Effector CD4-positive, alpha-beta T cell (primary cell): ENCODE measurements around the gene NDST1.

ENCODE experiments used
- DNase-seq: peaks from one replicate; pipeline ENCODE4 v3.0.0-alpha.2; 2020

Gene NDST1

DNA sequence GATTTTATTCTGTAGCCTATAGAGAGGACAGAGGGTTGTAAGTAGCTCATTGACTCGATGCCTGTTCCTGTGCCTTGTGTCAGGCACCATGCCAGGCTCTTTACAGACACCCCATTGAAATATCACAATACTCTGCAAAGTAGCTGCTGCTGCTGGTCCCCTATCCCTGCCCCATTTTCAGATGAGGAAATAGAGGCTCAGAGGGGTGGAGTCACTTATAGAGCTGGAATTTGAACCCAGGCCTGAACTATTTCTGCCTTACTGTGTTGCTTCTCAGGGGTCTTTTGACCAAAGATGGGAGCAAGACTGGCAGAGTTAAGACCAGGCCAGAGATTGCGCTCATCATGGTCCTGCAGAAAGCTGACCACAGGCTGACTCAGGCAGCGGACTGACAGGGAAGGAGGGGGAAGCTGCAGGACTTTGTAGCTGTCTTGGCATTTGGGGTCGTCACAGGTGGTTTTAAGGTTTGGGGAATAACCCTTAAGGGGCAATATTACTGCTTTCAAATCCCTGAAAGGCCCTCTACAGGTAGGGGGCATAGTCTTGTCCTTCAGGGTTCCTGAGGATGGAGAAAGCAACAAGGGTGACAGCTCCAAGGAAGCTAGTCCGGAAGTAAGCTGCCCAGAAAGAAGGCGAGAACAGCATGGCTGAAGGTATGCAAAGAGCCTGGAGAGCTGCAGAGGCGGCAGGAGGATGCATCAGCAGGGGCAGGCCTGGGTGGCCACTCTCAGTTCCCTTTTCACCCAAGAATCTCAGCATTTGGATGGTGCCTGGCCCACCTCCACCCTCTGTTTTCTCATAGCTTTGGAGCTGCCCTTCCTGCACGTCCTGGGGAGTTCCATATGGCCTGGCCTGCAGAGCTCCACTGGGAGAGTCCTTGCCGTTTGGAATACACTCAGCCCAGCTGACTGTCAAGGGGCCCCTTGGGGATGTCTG, 18.3 kb upstream of the NDST1 start:
- no peak for DNase-seq

DNA sequence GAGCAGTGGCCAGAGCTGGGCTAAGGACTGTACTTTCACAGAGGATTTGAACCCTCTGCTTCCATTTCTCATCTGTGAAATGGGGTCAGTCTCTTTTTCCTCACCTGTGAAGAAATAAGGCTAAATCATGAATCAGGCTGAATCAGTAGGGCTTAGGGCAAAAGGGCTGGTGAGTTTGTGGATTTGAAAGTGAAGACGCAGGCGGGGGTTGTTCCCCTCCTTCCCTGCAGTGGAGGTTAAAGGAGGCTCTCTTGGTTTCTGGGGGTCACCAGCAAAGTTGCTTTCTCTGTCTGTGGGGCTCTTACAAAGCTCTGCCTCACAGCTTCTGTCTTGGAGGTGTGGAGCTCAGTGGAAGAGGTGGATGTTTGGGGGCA, 17.6 kb upstream of the NDST1 start:
- no peak for DNase-seq

- no peak for DNase-seq
Measured at GRCh38 chr5:150490754-150491153, 17.2 kb upstream of the NDST1 start.

- DNase-seq = no peak
Measured at GRCh38 chr5:150491876-150492275, 16.1 kb upstream of the NDST1 start.

GRCh38 chr5:150492621-150493020, 15.3 kb upstream of the NDST1 start:
- DNase-seq = no peak

DNA sequence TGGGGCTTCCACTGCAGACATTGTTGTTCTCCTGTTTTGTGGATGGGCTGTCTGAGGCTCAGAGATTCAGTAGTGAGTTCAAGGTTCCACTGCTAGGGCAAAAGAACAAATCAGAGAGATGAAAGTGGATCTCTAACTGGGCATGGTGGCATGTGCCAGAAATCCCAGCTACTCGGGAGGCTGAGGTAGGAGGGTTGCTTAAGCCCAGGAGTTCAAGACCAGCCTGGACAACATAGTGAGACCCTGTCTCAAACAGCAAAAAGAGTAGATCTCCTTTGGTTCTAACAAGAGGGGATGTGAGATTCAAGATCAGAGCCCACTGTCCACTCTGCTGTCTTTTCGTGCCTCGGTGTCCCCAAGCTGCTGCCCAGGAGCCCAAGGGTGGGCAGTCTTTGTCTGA, 11.8 kb upstream of the NDST1 start:
- DNase-seq = no peak

DNA sequence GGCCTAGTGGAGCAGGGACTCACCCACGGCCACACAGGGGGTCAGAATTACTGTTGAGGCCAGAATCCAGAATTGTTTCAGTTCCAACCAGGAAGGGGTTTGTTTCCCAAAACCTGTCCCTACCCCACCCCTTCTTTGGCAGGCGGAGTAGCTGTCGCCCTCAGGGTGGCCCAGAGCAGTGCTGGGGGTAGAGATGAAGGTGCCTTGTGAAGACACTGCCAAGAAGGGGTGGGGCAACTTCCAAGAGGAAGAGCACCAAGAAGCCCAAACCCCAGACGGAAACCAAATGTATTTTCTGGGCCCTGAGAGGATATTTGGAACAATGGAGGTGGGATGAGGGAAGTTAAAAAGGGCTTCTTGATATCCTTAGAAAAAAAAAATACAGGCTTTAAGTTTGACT, 11.4 kb upstream of the NDST1 start:
- no peak for DNase-seq

DNA sequence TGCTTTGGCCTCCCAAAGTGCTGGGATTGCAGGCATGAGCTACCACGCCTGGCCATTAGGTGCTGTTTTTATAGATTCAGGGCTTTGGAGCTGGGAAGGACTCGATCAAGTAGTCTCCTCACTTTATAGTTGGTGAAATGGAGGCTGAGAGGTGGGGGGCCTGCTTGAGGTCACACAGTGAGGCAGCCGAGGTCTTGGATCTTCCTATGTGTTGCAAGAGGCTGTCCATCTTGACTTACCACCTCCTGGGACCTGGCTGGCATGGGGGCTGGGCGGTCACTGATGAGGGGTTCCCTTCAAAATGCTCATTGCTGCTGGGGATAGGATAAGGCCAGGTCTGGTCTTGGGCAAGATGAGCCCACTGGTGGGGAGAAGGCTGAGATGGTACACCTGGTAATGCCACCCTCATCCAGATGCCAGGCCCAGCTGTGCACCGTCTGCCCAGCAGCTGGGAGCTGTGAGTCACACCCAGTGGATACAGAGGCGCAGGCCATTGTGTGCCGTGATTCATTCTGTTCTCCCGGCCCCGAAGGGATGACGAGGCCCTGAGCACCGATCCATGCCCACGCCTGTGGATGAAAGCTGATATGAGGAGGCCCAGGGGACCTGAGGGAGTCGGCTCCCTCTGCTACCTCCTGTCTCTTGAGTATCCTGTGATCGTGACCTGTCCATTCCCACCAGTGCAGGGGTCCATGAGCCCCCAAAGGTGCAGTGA, 10.5 kb upstream of the NDST1 start:
- DNase-seq = no peak

DNA sequence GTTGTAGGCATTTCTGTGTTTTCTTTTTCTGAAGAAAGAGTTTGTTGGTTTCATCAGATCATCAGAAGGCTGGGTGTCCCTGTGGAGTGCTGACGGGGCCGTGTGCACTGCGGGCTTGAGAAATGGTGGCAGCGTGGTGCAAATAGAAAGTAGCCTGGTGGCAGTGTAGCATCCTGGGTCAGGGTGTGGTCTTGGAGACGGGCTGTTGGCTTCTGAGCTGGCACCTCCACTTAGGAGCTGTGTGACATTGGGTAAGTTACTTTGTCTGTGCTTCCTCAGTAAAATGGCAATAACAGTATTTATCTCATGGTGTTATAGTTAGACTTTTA, 10.0 kb upstream of the NDST1 start:
- no peak for DNase-seq

GRCh38 chr5:150498501-150498900, 9.4 kb upstream of the NDST1 start:
- no peak for DNase-seq

- no peak for DNase-seq
Measured at GRCh38 chr5:150498971-150499370, 9.0 kb upstream of the NDST1 start.

GRCh38 chr5:150499437-150499956, 8.4 kb upstream of the NDST1 start:
- no peak for DNase-seq

DNA sequence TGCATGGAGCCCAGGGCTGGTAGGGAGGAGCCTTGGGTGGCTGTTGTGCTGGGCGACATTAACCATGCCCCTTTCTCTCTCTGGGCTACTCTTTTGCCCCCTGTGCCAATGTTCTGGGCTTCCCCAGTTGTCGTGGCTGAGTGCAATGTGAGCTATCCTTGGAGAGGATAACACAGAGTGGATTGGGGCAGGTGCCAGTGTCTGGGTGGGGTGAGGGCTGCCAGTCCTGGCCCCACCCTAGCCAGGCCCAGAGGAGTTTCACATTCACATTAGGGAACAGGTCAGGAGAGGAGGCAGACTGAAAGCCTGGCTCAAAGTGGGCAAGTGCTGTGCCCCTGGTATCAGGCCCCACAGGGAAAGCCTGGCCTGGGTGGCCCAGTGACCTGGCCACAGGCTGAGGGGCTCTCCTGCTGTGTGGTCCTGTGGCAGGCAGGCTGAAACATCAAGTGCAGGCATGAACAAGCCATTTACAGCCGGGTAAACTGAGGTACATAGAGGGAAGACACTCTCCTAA, 7.5 kb upstream of the NDST1 start:
- DNase-seq = no peak

DNA sequence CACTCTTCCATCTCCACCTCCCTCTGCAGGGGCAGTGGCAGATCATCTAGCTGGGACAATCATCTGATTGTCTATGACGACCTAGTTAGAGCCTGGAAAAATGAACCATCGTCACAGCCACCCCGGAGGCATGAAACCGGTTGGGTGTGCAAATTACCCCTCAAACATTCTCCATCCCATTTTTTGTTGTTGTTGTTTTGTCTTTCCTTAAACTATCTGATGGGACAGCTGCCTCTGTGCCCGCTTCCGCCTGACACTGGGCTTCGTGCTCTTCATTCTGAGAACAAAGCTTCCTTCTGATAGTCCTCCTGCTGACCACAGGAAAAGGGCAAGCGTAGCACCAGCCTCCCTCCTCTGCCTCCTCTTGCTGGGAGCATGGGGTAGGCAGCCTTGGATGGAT, 7.0 kb upstream of the NDST1 start:
- DNase-seq = no peak

- no peak for DNase-seq
Measured at GRCh38 chr5:150502106-150502505, 5.8 kb upstream of the NDST1 start.

DNA sequence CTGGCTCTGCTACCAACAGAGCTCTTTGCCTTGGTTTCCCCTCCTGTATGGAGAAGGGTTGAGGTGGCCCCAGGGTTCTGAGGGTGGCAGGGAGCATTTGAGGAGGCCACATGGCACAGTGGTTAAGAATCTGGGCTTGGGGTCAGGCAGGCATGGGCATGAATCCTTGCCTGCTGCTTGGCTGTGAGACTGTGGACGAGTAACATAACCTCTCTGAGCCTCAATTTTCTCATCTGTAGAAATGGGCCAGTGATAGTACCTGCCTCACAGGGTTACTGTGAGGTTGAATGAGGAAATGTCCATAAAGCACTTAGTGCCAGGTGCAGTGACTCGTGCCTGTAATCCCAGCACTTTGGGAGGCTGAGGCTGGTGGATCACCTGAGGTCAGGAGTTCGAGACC, 5.1 kb upstream of the NDST1 start:
- no peak for DNase-seq

DNA sequence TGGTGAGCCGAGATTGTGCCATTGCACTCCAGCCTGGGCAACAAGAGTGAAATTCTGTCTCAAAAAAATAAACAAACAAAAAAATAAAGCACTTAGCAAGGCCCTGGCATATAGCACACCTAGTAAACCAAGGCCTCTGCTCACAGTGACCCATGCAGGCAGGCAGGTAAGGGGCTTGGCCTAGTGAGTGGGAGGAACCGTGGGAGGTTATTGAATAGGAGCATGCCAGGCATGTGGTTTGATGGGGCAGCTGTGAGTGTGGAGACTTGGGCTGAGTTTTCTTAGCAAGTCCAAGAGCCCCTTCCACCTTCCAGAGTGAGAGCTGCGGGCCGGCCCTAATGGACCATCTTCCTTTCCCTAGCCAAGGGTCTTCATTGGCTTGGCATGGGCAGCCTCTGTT, 4.5 kb upstream of the NDST1 start:
- no peak for DNase-seq

DNA sequence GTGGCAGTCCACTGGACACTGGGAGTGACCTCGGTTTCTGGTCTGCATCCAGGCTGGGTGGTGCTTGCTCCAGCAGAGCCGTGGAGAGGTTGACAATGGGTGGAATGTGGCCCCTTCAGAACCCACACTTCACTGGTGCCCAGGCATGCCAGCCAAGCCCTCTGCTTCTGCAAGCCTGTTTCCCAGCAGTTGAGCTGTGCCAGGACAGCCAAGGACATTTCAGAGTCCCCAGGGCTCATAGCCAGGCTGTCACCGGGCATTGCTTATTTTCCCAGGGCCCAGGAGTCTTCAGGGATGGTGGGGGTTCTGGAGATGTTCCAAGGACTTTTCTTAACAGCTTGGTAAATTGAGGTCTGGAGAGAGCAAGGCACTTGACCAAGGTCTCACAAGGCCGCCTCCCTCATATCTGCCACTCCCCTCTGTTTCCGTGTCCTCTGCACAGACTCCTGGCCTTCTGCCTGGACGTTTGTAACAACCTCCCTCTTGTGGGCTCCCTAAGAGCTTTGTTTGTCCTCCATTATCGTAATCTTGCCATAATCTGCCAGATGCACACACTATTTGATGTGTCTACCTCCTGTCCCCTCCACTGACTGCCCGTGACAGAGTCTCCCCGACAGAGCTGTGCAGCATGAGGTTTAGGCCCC, 3.8 kb upstream of the NDST1 start:
- no peak for DNase-seq

- no peak for DNase-seq
Measured at GRCh38 chr5:150505041-150505511, 2.9 kb upstream of the NDST1 start.

DNA sequence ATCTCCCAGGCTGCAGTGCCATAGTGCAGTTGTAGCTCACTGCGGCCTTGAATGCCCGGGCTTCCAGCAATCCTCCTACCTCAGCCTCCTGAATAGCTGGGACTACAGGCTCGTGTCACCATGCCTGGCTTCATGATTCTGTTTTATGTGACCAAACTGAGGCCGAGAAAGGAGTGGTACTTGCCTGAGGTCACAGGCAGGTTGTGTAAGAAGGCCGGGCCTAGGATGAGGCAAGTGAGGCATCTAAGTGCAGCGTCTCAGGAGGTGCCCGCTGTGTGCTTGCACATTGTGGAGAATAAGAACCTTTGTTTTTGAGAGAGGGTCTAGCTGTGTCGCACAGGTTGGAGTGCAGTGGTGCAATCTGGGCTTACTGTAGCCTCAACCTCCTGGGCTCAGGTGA, 2.1 kb upstream of the NDST1 start:
- DNase-seq = no peak

DNA sequence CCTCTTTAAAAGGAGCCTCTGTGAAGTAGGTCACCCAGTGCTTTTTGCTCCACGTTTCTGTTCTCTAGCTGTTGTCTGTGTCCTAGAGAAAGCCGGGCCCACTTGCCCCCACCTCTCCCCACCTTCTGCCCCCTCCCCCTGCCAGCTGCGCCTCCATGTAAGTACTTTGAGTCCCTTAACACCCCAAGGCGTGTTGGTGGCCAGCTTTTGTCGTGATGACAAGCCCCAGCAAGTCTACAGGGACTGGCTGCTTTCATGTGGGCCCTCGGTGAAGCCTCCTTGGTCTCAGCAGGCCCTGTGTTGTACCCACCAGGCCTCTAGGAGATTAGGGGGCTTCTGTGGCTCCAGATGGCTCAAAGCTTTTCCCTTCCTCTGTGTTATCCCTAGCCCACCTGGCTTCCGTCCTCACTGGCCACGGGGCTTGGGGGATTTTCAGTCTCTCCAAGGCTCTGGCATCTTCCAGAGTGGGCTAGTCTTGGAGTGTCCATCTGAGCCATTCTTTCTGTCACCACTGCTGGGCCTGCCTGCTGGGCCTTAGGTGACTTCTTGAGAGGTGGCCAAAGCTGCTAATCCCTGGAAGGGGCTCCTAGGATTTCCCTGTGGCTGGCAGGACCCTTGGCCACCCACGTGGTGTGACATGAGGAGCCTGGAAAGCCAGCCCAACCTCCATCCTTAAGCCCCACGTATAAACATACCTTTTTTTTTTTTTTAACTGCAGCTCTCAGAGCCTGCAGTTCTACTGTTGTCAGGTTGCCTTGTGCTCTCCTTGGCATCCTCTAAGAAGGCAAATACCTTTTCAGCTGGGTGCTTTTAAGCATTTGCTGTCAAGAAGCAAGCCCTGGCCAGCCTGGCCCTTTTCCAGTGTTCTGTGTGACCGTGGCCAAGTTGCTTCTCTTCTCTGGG, 1.1 kb upstream of the NDST1 start:
- no peak for DNase-seq

DNA sequence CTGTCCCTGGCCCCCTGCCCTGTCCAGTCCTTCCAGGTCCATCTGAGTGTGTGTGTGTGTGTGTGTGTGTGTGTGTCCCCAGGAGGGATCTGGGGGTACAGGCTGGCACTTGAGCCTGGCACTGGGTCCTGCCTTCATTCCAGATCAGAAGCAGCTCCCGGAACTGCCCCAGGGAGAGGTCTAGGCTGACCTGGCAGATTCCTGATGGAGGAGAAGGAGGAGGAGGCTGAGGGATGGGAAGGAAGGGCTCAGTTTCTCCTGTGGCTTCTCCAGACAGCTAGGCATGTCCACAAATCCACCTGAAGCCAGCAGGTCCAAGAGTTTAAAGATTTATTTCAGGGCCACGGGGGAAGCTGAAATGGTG, 328 bp downstream of the NDST1 start:
- no peak for DNase-seq
